ENCODE results near the gene OSMR. TPM values are rescaled to one million over a fixed set of nuclear protein-coding genes. Genes with fewer than 3 reads are reported as not detected.
A peak's percentile ranks its signal among the peaks of the same experiment; 100 is the strongest.

OSMR gene
- total RNA-seq, 3 donors from 2014 or later (not counting 1 experiment from before 2014, with no cell fraction given) = not detected

- Mint-ChIP-seq H3K4me3 (no peak overlapping the region), H3K9me3 (no peaks in the 10 kb centered on the region), H3K36me3 (no peaks in the 10 kb centered on the region), H3K4me1 (peaks cover 0 to 11% of the 10 kb centered on the region in 2 donors), H3K27ac (no peak overlapping the region), H3K27me3 (ENCODE audit: low read depth in 2 of 2) (peaks cover 46 to 59% of the 10 kb centered on the region in 2 donors)
- Histone ChIP-seq H3K9me3 (ENCODE audit: control insufficient read depth, insufficient read depth, low read length) (no peaks in the 10 kb centered on the region), H3K36me3 (ENCODE audit: control insufficient read depth, insufficient read depth, low read length) (no peaks in the 10 kb centered on the region), H3K4me1 (ENCODE audit: control insufficient read depth, insufficient read depth, low read length) (no peaks in the 10 kb centered on the region), H3K4me3 (ENCODE audit: low read length) (no peak overlapping the region), H3K27ac (ENCODE audit: low read length) (no peak overlapping the region), H3K27me3 (ENCODE audit: control insufficient read depth, insufficient read depth, low read length) (peaks cover 8% of the 10 kb centered on the region)
- ATAC-seq = no peak
- DNase-seq = no peak
- 78% methylated on average over 1 of the region's 1 CpG for WGBS (ENCODE audit: insufficient coverage)
- TF ChIP-seq CTCF (IDR thresholded peaks at IDR 0.05) = no peak
- intact Hi-C loops (cut with micrococcal nuclease) = no loop called here
Measured at GRCh38 chr5:38843665-38844064, 2.1 kb upstream of the OSMR start.

- H3K36me3 Mint-ChIP-seq = no peaks in the 10 kb centered on the region
- DNase-seq (no peak), ATAC-seq (no peak)
- H3K9me3 ChIP-seq (ENCODE audit: control insufficient read depth, insufficient read depth, low read length) = no peaks in the 10 kb centered on the region
- no peak overlapping the region for H3K27ac Mint-ChIP-seq
- peak overlapping the region; percentile 67 for H3K4me3 Mint-ChIP-seq
- no peak overlapping the region for H3K4me3 ChIP-seq (ENCODE audit: low read length)
- H3K4me1 ChIP-seq (ENCODE audit: control insufficient read depth, insufficient read depth, low read length) = no peaks in the 10 kb centered on the region
- peaks cover 0 to 11% of the 10 kb centered on the region in 2 donors for H3K4me1 Mint-ChIP-seq
- intact Hi-C loops (cut with micrococcal nuclease) = no loop called here
- H3K27me3 ChIP-seq (ENCODE audit: control insufficient read depth, insufficient read depth, low read length) = peaks cover 8% of the 10 kb centered on the region
- H3K27me3 Mint-ChIP-seq (ENCODE audit: low read depth in 2 of 2) = peaks cover 43 to 60% of the 10 kb centered on the region in 2 donors
- 30% methylated on average over 21 of the region's 24 CpGs for WGBS (ENCODE audit: insufficient coverage)
- no peak overlapping the region for H3K27ac ChIP-seq (ENCODE audit: low read length)
- TF ChIP-seq CTCF (IDR thresholded peaks at IDR 0.05) = no peak
- no peaks in the 10 kb centered on the region for H3K36me3 ChIP-seq (ENCODE audit: control insufficient read depth, insufficient read depth, low read length)
- H3K9me3 Mint-ChIP-seq = no peaks in the 10 kb centered on the region
Measured at GRCh38 chr5:38846379-38847011, 683 bp downstream of the OSMR start.

- no peak overlapping the region for H3K4me3 ChIP-seq (ENCODE audit: low read length)
- DNase-seq = no peak
- no peaks in the 10 kb centered on the region for H3K4me1 ChIP-seq (ENCODE audit: control insufficient read depth, insufficient read depth, low read length)
- Mint-ChIP-seq H3K36me3 (no peaks in the 10 kb centered on the region), H3K27me3 (ENCODE audit: low read depth in 2 of 2) (peaks cover 39 to 66% of the 10 kb centered on the region in 2 donors), H3K27ac (no peak overlapping the region), H3K9me3 (peaks cover 0 to 4% of the 10 kb centered on the region in 2 donors), H3K4me1 (peaks cover 0 to 11% of the 10 kb centered on the region in 2 donors), H3K4me3 (no peak overlapping the region)
- H3K9me3 ChIP-seq (ENCODE audit: control insufficient read depth, insufficient read depth, low read length) = no peaks in the 10 kb centered on the region
- no peaks in the 10 kb centered on the region for H3K36me3 ChIP-seq (ENCODE audit: control insufficient read depth, insufficient read depth, low read length)
- peaks cover 8% of the 10 kb centered on the region for H3K27me3 ChIP-seq (ENCODE audit: control insufficient read depth, insufficient read depth, low read length)
- WGBS (ENCODE audit: insufficient coverage) = 66% methylated on average over 8 of the region's 9 CpGs
- intact Hi-C loops (cut with micrococcal nuclease) = no loop called here
- no peak for ATAC-seq
- no peak overlapping the region for H3K27ac ChIP-seq (ENCODE audit: low read length)
- no peak for TF ChIP-seq CTCF (IDR thresholded peaks at IDR 0.05)
Measured at GRCh38 chr5:38847559-38848347, 1.9 kb downstream of the OSMR start.

Measured in natural killer cell (primary cell).